ENCODE data around the gene REXO4. TPM values are rescaled to one million over a fixed set of nuclear protein-coding genes. Genes with fewer than 3 reads are reported as not detected.

REXO4 gene
- total and polyA plus RNA-seq, 10 of the 15 experiments (the other 5 are each of a cell fraction or from before 2014, with no cell fraction given), result 2.7 to 43.9 (median 30.5) TPM

DNA sequence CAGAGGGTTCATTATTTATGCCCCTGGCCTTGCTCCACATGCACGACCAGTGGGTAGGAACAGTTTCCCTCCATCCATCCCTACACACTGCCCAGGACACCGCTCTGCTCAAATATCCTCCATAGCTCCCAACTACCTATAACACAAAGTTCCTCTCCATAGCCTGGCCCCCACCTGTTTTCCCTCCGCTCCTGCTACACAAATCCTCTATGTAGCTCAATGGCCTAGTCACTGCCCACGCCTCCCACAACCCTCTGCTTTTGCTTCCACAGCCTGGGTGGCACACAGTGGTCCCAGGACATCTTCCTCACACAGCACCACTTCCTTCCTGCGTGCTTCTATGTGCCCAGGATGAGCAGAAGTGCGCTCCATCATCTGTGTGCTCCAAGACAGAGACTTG lies 20.4 kb downstream of the REXO4 start:
- H3K4me3 ChIP-seq, result no peak overlapping the region
- no peaks in the 10 kb centered on the region for H3K4me1 ChIP-seq (ENCODE audit: control insufficient read depth, insufficient read depth, low read length)
- H4K20me1 ChIP-seq (ENCODE audit: control insufficient read depth, insufficient read depth), result no peaks in the 10 kb centered on the region
- H3K79me2 ChIP-seq (ENCODE audit: control insufficient read depth, insufficient read depth, low read length), result no peaks in the 10 kb centered on the region
- in situ Hi-C loops (cut with MboI), result no loop called here
- H3K9ac ChIP-seq (ENCODE audit: control insufficient read depth, insufficient read depth, low read length), result no peak overlapping the region
- no peaks in the 10 kb centered on the region for H3K9me3 ChIP-seq (replicated peaks; ENCODE audit: control insufficient read depth, insufficient read depth, low read length)
- no peak for DNase-seq (ENCODE audit: low read depth, low spot score)
- BruUV-seq (replicated peaks), result no TSS peak
- H3K4me2 ChIP-seq (ENCODE audit: control insufficient read depth, insufficient read depth), result no peak overlapping the region
- CTCF ChIA-PET, result interaction anchor here (0.6 to 3.2 kb wide), 2 partner anchors 40 to 326 kb away, joined by 5 to 13 read pairs; no protein-coding TSS in a partner anchor
- no peak for ATAC-seq
- no peaks in the 10 kb centered on the region; a peak in 1 of 4 replicates for H3K36me3 ChIP-seq (ENCODE audit: control insufficient read depth in 2 of 2, insufficient read depth in 2 of 2, low read length in 1 of 2)
- no peak for FAIRE-seq
- H3K27me3 ChIP-seq (replicated peaks in 1 of 2; ENCODE audit: control insufficient read depth in 2 of 2, insufficient read depth in 2 of 2, low read length in 1 of 2), result no peaks in the 10 kb centered on the region
- no peak overlapping the region for H3K27ac ChIP-seq (ENCODE audit: control insufficient read depth, insufficient read depth)
- SMC1A ChIA-PET (ENCODE audit: uncharacterized antibody, unreplicated experiment), result no interaction called here
- 41% methylated on average over 6 of the region's 6 CpGs for WGBS (ENCODE audit: insufficient coverage, insufficient replicate concordance, low lambda C conversion rate, missing lambda C conversion rate)
- H2AFZ ChIP-seq (ENCODE audit: control insufficient read depth, low read depth, low read length), result no peak overlapping the region
- intact Hi-C loops (cut with micrococcal nuclease; ENCODE audit: unreplicated experiment), result no loop called here
- RAD21 ChIA-PET (ENCODE audit: unreplicated experiment), result no interaction called here
- POLR2A ChIA-PET, result no interaction called here
- TF ChIP-seq ZBTB4 (CRISPR knock-in tag; IDR thresholded peaks at IDR 0.05), result no peak
- TF ChIP-seq SREBF2 (IDR thresholded peaks at IDR 0.05; ENCODE audit: low read length), result no peak
- TF ChIP-seq NFYA (IDR thresholded peaks at IDR 0.05; ENCODE audit: borderline replicate concordance, low read depth, low read length), result no peak
- TF ChIP-seq, protein P1, sequence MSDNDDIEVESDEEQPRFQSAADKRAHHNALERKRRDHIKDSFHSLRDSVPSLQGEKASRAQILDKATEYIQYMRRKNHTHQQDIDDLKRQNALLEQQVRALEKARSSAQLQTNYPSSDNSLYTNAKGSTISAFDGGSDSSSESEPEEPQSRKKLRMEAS (IDR thresholded peaks at IDR 0.05; ENCODE audit: low read depth, low read length), result no peak
- TF ChIP-seq NFIC (IDR thresholded peaks at IDR 0.05; ENCODE audit: low read depth, low read length), result no peak
- TF ChIP-seq REST (IDR thresholded peaks at IDR 0.05; ENCODE audit: low read depth, low read length), result no peak
- no peak for TF ChIP-seq ZNF384 (IDR thresholded peaks at IDR 0.05; ENCODE audit: borderline replicate concordance, low read depth, low read length)
- TF ChIP-seq IRF3 (IDR thresholded peaks at IDR 0.05), result no peak
- TF ChIP-seq, protein P2, sequence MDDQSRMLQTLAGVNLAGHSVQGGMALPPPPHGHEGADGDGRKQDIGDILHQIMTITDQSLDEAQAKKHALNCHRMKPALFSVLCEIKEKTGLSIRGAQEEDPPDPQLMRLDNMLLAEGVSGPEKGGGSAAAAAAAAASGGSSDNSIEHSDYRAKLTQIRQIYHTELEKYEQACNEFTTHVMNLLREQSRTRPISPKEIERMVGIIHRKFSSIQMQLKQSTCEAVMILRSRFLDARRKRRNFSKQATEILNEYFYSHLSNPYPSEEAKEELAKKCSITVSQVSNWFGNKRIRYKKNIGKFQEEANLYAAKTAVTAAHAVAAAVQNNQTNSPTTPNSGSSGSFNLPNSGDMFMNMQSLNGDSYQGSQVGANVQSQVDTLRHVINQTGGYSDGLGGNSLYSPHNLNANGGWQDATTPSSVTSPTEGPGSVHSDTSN (IDR thresholded peaks at IDR 0.05; ENCODE audit: insufficient replicate concordance, low read depth, low read length), result no peak
- no peak for TF ChIP-seq CBX3 (IDR thresholded peaks at IDR 0.05; ENCODE audit: borderline replicate concordance, low read depth)
- TF ChIP-seq TARDBP (IDR thresholded peaks at IDR 0.05; ENCODE audit: borderline replicate concordance), result no peak
- TF ChIP-seq SUPT20H (IDR thresholded peaks at IDR 0.05; ENCODE audit: borderline replicate concordance, control insufficient read depth, low read depth, low read length), result no peak
- no peak for TF ChIP-seq LARP7 (IDR thresholded peaks at IDR 0.05)

Measured in GM12878 (cell line).